SK-N-SH treated with all-trans-retinoic acid at 6 μM for 48 hours (cell line): Measurements from ENCODE around the gene ATXN2L.

ENCODE experiments used
- ATAC-seq: fragments of 200-7000 bp; cut with Tn5 transposase; 3 replicates; pipeline ENCODE4 v1.9.1; 2020; ENCODE audit warnings: mild to moderate bottlenecking, moderate library complexity
- ARNTL ChIP-seq: fragments of 450-650 bp; formaldehyde crosslinking; IDR thresholded peaks from 2 replicates; pipeline ENCODE4 v1.5.0; 2020; ENCODE audit warnings: low read depth, mild to moderate bottlenecking, moderate library complexity, borderline replicate concordance
- CSDC2 ChIP-seq: fragments of 250-450 bp; sonication (Bioruptor Pico); IDR thresholded peaks from 2 replicates; pipeline ENCODE4 v1.5.0; 2020; ENCODE audit warnings: mild to moderate bottlenecking, moderate library complexity
- CSRNP3 ChIP-seq: fragments of 250-450 bp; sonication (Bioruptor Pico); IDR thresholded peaks from 2 replicates; pipeline ENCODE4 v1.5.1; 2021; ENCODE audit warnings: mild to moderate bottlenecking, moderate library complexity
- ESRRG ChIP-seq: fragments of 250-450 bp; sonication (Bioruptor Pico); IDR thresholded peaks from 2 replicates; pipeline ENCODE4 v1.6.1; 2021; ENCODE audit warnings: mild to moderate bottlenecking
- GLIS3 ChIP-seq: fragments of 250-450 bp; sonication (Bioruptor Pico); IDR thresholded peaks from 2 replicates; pipeline ENCODE4 v1.5.0; 2020; ENCODE audit warnings: mild to moderate bottlenecking, moderate library complexity
- ISL1 ChIP-seq: fragments of 250-450 bp; sonication (Bioruptor Pico); IDR thresholded peaks from 2 replicates; pipeline ENCODE4 v2.1.2; 2022; ENCODE audit warnings: mild to moderate bottlenecking, moderate library complexity
- OSR1 ChIP-seq: fragments of 250-450 bp; sonication (Bioruptor Pico); IDR thresholded peaks from 2 replicates; pipeline ENCODE4 v1.8.0; 2022; ENCODE audit warnings: moderate library complexity, mild to moderate bottlenecking, inconsistent platforms
- PATZ1 ChIP-seq: fragments of 250-450 bp; sonication (Bioruptor Pico); IDR thresholded peaks from 2 replicates; pipeline ENCODE4 v1.8.0; 2020; ENCODE audit warnings: mild to moderate bottlenecking, moderate library complexity, borderline replicate concordance
- POU6F1 ChIP-seq: fragments of 250-450 bp; sonication (Bioruptor Pico); IDR thresholded peaks from 2 replicates; pipeline ENCODE4 v1.8.0; 2021; ENCODE audit warnings: low read depth, mild to moderate bottlenecking, moderate library complexity, borderline replicate concordance
- PPARA ChIP-seq: fragments of 250-450 bp; sonication (Bioruptor Pico); IDR thresholded peaks from 2 replicates; pipeline ENCODE4 v1.5.0; 2020; ENCODE audit warnings: mild to moderate bottlenecking, borderline replicate concordance
- RARB ChIP-seq: fragments of 250-450 bp; sonication (Bioruptor Pico); IDR thresholded peaks from 2 replicates; pipeline ENCODE4 v1.8.0; 2021; ENCODE audit warnings: mild to moderate bottlenecking, moderate library complexity
- SNAI2 ChIP-seq: fragments of 250-450 bp; sonication (Bioruptor Pico); IDR thresholded peaks from 2 replicates; pipeline ENCODE4 v1.5.0; 2020; ENCODE audit warnings: mild to moderate bottlenecking, moderate library complexity
- TCF4 ChIP-seq: fragments of 250-450 bp; sonication (Bioruptor Pico); IDR thresholded peaks from 2 replicates; pipeline ENCODE4 v1.8.0; 2021; ENCODE audit warnings: mild to moderate bottlenecking, moderate library complexity, borderline replicate concordance
- TOX ChIP-seq: fragments of 250-450 bp; sonication (Bioruptor Pico); IDR thresholded peaks from 2 replicates; pipeline ENCODE4 v1.8.0; 2021; ENCODE audit warnings: mild to moderate bottlenecking, moderate library complexity, borderline replicate concordance
- TSHZ2 ChIP-seq: fragments of 250-450 bp; sonication (Bioruptor Pico); IDR thresholded peaks from 2 replicates; pipeline ENCODE4 v1.5.0; 2020; ENCODE audit warnings: mild to moderate bottlenecking, moderate library complexity
- ZC3H10 ChIP-seq: fragments of 250-450 bp; sonication (Bioruptor Pico); IDR thresholded peaks from 2 replicates; pipeline ENCODE4 v1.5.1; 2021; ENCODE audit warnings: mild to moderate bottlenecking, moderate library complexity
- ZFP3 ChIP-seq: fragments of 250-450 bp; sonication (Bioruptor Pico); IDR thresholded peaks from 2 replicates; pipeline ENCODE4 v1.5.0; 2020; ENCODE audit warnings: mild to moderate bottlenecking, moderate library complexity
- ZFP30 ChIP-seq: fragments of 450-650 bp; formaldehyde crosslinking; IDR thresholded peaks from 2 replicates; pipeline ENCODE4 v1.5.0; 2022; ENCODE audit warnings: mild to moderate bottlenecking, moderate library complexity
- ZNF565 ChIP-seq: fragments of 450-650 bp; formaldehyde crosslinking; conservative IDR thresholded peaks from 2 replicates; pipeline ENCODE4 v1.5.0; 2020; ENCODE audit warnings: low read depth, mild to moderate bottlenecking, moderate library complexity
- ZNF70 ChIP-seq: fragments of 450-650 bp; formaldehyde crosslinking; IDR thresholded peaks from 2 replicates; pipeline ENCODE4 v1.5.0; 2020; ENCODE audit warnings: mild to moderate bottlenecking, moderate library complexity
- ZNF8 ChIP-seq: fragments of 450-650 bp; formaldehyde crosslinking; IDR thresholded peaks from 2 replicates; pipeline ENCODE4 v1.5.0; 2020; ENCODE audit warnings: mild to moderate bottlenecking, moderate library complexity
- TF ChIP-seq, protein P1 (sequence below): fragments of 250-450 bp; sonication (Bioruptor Pico); IDR thresholded peaks from 2 replicates; pipeline ENCODE4 v1.5.1; 2020; ENCODE audit warnings: low read depth, mild to moderate bottlenecking, moderate library complexity

Gene ATXN2L

GRCh38 chr16:28834349-28834748, 11.6 kb downstream of the ATXN2L start:
- no peak for TF ChIP-seq TSHZ2 (CRISPR knock-in tag)
- TF ChIP-seq ZFP30 (CRISPR knock-in tag), result no peak
- no peak for TF ChIP-seq ZNF70
- no peak for TF ChIP-seq PPARA
- TF ChIP-seq ZNF8 (CRISPR knock-in tag), result no peak
- TF ChIP-seq ZC3H10 (CRISPR knock-in tag), result no peak
- no peak for TF ChIP-seq SNAI2 (CRISPR knock-in tag)
- no peak for TF ChIP-seq ZNF565 (CRISPR knock-in tag)
- TF ChIP-seq OSR1 (CRISPR knock-in tag), result no peak
- TF ChIP-seq CSDC2, result no peak
- TF ChIP-seq ARNTL, result no peak
- TF ChIP-seq PATZ1 (CRISPR knock-in tag), result no peak
- TF ChIP-seq ESRRG (CRISPR knock-in tag), result no peak
- TF ChIP-seq ISL1 (CRISPR knock-in tag), result no peak
- TF ChIP-seq GLIS3, result no peak
- no peak for TF ChIP-seq TCF4 (CRISPR knock-in tag)
- no peak for ATAC-seq

GRCh38 chr16:28834873-28835863, 12.4 kb downstream of the ATXN2L start:
- ATAC-seq, result no peak
- no peak for TF ChIP-seq ZFP3 (CRISPR knock-in tag)
- TF ChIP-seq ZC3H10 (CRISPR knock-in tag), result no peak
- TF ChIP-seq SNAI2 (CRISPR knock-in tag), result no peak
- TF ChIP-seq, protein P1, sequence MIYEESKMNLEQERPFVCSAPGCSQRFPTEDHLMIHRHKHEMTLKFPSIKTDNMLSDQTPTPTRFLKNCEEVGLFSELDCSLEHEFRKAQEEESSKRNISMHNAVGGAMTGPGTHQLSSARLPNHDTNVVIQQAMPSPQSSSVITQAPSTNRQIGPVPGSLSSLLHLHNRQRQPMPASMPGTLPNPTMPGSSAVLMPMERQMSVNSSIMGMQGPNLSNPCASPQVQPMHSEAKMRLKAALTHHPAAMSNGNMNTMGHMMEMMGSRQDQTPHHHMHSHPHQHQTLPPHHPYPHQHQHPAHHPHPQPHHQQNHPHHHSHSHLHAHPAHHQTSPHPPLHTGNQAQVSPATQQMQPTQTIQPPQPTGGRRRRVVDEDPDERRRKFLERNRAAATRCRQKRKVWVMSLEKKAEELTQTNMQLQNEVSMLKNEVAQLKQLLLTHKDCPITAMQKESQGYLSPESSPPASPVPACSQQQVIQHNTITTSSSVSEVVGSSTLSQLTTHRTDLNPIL, result no peak
- TF ChIP-seq CSRNP3 (CRISPR knock-in tag), result no peak
- TF ChIP-seq TOX, result no peak
- no peak for TF ChIP-seq ZFP30 (CRISPR knock-in tag)
- TF ChIP-seq RARB (CRISPR knock-in tag), result no peak
- no peak for TF ChIP-seq ZNF565 (CRISPR knock-in tag)
- TF ChIP-seq PATZ1 (CRISPR knock-in tag), result no peak
- TF ChIP-seq ARNTL, result no peak
- no peak for TF ChIP-seq GLIS3
- no peak for TF ChIP-seq POU6F1 (CRISPR knock-in tag)
- TF ChIP-seq ESRRG (CRISPR knock-in tag), result no peak
- no peak for TF ChIP-seq ZNF8 (CRISPR knock-in tag)
- TF ChIP-seq TSHZ2 (CRISPR knock-in tag), result no peak
- no peak for TF ChIP-seq TCF4 (CRISPR knock-in tag)
- TF ChIP-seq OSR1 (CRISPR knock-in tag), result no peak
- no peak for TF ChIP-seq PPARA
